SHP77 (cell line): ENCODE data around the gene KLRK1.
"Not testable (repeated sequence)": the region's sequence is repeated elsewhere in the genome, so short reads cannot be mapped to it uniquely, and the experiment has no call there.

ENCODE experiments used
- DNase-seq, 2 experiments: peaks; one replicate each; lab custom pipeline; 2025; lab: John Stamatoyannopoulos, UW

The KLRK1 gene

DNA sequence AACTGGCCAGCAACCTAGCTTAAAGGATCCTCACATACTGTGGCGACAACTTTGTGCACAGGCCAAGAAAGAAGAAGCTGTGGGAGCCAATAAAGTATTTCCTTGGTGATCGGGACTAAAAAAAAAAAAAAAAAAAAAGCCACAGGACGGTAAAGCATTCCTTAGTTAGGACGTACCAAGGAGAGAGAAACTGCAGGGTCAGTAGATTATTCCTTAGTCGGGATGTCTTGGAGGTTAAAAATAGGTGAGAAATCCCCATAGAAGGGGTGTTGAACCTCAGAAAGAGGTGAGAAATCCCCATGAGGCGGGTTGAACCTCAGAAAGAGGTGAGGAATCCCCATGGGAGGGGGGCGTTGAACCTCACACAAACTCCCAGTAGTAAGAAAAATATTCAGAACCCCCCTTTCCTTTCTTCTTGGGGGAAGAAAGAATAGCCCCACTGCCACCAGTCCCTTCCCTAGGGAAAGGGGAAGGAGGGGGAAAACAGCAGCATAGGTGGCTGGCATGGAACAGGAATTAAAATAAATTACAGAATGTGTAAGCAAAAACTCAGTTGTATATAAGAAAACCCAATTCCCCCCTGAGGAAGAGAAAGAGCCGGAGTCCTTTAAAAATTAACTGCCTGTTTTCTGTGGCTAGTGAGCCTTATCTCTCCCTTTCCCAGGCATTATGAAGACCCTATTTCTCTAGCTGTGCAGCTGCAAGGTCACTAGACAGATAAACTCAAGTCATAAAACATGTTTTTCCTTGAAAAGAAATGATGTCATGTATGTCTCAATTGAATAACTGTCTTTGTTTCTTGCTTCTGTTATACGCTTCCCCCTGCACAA, 26.8 kb downstream of the KLRK1 start:
- DNase-seq = no peak

DNA sequence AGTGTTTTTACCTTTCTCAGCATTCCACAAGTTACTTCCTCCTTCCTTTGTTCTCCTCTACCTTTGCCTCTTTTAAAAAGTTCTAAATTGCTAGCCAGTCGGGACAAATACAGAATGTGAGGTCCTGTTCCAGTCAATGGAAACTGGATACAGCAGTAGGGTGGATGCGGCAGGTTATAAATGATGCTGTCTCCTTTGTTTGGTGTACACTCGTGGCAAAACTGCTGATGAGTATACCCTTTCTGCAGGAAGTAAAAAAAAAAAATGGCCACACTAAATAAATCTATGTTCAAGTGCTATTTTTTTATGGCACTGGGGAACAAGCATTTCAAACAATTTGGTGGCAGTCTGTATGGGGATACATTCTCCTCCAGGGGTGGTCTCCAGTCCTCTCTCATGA, 27.5 kb downstream of the KLRK1 start:
- DNase-seq = no peak

- no peak for DNase-seq
These were observed 28.2 kb downstream of the KLRK1 start for GRCh38 chr12:10361622-10362021.

DNA sequence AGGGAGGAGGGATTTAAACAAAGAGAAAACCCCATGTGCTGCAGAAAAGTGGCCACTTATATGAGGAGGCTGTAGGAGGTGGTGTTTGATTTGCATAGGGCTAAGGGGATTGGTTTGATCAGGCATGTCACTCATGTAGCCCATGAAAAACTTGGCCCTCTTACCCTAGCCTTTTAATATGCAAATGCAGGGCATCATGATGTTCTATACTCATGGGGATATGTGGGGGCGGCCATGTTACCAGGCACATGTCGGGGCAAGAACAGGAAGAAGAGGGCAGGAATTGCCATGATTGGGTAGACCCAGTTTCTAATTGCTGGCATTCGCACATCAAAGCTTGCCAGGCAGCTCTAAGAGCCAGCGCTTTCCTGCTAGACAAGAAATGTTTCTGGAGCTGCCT, 28.8 kb downstream of the KLRK1 start:
- peak; percentile 86 to 87 for DNase-seq

DNA sequence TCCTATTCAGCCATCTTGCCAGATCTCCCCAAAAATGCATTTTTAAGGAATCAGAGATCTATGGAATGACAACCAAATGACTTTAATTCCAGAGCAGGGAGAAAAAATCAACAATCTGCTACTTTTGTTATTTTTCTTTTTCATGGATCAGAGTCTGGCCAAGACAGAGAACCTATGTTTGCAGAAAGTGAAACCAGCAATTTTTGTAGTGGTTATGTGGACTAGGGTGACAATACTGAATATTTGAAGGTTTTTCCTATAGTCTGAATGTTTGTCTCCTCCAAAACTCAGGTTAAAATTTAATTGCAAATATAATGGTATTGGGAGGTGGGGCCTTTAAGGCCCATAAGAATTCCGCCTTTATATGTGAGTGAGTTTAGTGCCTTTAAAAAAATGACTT, 30.9 kb downstream of the KLRK1 start:
- DNase-seq = no peak

DNA sequence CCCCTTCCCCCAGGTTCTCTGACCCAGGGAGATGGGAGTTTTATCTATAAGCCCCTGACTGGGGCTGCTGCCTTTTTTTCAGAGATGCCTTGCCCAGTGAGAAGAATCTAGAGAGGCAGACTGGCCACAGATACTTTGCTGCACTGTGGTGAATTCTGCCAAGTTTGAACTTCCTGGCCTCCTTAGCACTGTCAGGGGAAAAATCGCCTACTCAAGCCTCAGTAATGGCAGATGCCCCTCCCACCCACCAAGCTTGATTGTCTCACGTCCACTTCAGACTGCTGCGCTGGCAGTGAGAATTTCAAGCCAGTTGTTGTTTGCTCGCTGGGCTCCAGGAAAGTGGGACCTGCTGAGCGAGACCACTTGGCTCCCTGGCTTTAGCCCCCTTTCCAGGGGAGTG, 31.7 kb downstream of the KLRK1 start:
- peak; percentile 16 to 47 for DNase-seq

GRCh38 chr12:10354502-10354901, 35.3 kb downstream of the KLRK1 start:
- DNase-seq = peak in 1 of 2 experiments; percentile 33

DNA sequence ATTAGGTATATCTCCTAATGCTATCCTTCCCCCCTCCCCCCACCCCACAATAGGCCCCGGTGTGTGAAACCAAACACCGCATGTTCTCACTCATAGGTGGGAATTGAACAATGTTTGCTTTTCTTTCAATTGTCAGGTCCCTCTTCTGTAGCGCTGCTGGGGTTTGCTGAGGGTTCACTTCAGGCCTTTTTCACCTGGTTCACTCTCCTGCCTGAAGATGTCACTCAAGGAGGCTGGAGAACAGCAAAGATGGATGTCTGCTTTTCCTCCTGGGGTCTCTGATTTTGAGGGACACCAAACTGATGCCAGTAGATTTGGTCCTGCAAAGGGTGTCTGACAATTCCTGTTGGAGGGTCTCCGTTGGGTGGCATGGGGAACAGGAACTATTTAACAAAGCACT, 35.8 kb downstream of the KLRK1 start:
- peak in 1 of 2 experiments; percentile 23 for DNase-seq

DNA sequence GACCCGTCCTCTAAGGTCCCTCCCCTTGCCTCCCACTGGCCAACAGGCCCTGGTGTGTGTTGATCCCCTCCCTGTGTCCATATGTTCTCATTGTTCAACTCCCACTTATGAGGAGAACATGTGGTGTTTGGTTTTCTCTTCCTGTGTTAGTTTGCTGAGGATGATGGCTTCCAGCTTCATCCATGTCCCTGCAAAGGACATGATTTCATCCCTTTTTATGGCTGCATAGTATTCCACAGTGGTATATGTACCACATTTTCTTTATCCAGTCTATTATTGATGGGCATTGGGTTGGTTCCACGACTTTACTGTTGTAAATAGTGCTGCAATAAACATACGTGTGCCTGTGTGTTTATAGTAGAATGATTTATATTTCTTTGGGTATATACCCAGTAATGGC, 38.4 kb downstream of the KLRK1 start:
- DNase-seq = not testable (repeated sequence)

DNA sequence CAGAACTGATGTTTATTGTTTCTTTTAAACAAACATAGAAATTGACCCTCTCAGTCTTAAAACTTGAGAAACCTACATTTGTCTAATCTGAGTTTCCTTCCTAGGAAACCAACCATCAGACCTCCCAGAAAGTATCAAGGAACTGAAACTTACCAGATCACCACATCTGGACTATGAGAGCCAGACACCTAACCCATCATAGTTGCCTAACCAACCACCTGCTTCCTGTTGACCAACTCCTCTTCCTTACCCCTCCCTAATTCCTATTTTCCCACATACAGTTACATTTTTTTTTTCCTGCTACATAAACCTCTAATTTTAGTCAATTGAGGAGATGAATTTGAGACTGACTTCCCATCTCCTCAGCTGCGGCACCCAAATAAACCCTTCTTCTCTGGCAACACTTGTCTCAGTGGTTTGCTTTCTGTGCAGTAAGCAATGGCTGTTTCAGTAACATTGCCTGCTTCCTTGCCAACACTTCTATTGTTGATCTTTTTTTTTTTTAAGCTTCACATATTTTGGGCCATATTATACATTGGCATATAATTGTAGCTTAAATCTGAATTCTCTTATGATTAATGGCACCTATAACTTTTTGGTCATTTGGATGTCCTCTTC, 47.8 kb downstream of the KLRK1 start:
- DNase-seq = no peak

DNA sequence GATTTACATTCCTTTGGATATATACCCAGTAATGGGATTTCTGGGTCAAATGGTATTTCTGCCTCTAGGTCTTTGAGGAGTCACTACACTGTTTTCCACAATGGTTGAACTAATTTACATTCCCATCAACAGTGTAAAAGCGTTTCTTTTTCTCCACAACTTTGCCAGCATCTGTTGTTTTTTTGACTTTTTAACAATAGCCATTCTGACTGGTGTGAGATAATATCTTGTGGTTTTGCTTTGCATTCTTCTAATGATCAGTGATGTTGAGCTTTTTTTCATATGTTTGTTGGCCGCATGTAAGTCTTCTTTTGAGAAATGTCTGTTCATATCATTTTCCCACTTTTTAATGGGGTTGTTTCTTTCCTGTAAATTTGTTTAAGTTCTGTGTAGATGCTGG, 48.9 kb downstream of the KLRK1 start:
- not testable (repeated sequence) for DNase-seq

DNA sequence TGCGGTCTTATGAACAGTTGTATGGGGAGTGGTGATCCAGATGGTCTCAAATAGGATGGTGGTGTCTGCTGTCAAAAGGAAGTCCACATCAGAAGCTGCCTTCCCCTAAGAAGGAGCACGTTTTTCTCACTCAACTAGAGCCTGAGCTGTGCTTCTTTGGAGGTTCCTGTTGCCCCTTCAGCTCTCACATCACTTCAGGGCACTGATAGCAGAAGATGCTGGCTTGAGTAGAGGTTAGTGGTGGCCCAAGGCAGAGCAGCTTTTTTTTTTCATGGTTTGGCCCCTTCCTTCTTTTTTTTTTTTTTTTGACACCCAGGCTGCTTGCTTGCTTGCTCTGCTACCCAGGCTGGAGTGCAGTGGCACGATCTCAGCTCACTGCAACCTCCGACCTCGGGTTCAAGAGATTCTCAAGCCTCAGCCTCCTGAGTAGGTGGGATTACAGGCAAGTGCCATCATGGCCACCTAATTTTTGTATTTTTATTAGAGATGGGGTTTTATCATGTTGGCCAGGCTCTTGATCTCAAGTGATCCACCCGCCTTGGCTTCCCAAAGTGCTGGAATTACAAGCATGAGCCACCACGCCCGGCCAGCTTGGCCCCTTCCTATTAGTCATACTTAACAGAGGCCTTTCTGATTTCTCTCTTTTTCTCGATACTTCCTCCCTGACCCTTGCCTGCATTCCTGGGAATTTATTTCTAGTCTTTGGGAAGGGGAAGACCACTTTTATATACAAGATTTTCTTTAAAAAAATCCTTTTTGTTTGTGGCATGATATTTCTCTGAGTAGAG, 50.6 kb downstream of the KLRK1 start:
- DNase-seq = no peak

- not testable (repeated sequence) for DNase-seq
These were observed 51.4 kb downstream of the KLRK1 start for GRCh38 chr12:10338470-10338869.

GRCh38 chr12:10336196-10336595, 53.6 kb downstream of the KLRK1 start:
- DNase-seq = not testable (repeated sequence)

DNA sequence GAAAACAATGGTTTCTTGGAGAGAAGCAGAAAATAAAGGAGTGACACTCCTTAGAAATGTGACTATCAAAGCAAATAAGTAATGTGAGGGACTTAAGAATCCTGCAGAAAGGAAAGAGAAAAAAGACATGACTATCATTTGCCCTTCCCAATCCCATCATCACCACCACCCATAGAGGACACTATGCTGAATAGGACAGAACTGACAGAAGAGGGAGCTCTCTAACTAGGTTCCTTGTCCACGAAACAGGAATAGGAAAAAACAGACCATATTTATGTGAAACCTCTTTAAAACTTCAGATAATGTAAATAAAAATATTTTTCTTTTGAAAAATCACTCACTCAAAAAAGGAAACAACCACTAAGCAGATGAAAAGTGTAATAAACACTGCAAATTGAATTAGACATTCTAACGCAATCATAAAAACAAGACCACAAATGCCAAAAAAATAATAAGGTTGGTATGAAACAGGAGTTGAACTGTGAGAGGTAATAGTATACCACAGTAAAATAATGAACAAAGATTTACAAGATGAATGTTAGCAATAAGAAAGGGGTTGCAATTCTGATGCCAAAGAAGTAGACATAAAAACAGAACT, 58.1 kb downstream of the KLRK1 start:
- peak; percentile 8 to 29 for DNase-seq

DNA sequence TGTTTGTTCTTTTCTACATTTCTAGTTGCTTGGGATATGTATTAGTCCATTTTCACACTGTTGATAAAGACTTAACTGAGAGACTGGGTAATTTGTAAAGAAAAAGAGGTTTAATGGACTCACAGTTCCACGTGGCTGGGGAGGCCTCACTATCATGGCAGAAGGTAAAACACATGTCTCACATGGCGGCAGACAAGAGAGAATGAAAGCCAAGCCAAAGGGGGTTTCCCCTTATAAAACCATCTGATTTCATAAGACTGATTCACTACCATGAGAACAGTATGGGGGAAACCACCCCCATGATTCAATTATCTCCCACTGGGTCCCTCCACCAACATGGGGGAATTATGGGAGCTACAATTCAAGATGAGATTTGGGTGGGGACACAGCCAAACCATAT, 61.1 kb downstream of the KLRK1 start:
- DNase-seq = not testable (repeated sequence)
